HUES64 (cell line): ENCODE data around the gene HLA-DMB.
A peak's percentile ranks its signal among the peaks of the same experiment; 100 is the strongest.

Experiments
- H3K27ac ChIP-seq: 2 replicates; pipeline ENCODE4 v1.7.0; 2013; ENCODE audit warnings: low read depth, low read length, inconsistent platforms
- H3K27me3 ChIP-seq: 2 replicates; pipeline ENCODE4 v1.6.1; 2013; ENCODE audit warnings: mild to moderate bottlenecking, low read length; ENCODE audit not compliant: insufficient read depth
- H3K36me3 ChIP-seq: 2 replicates; pipeline ENCODE4 v1.6.1; 2013; ENCODE audit warnings: mild to moderate bottlenecking, low read length; ENCODE audit not compliant: insufficient read depth
- H3K4me1 ChIP-seq: 2 replicates; pipeline ENCODE4 v1.6.1; 2013; ENCODE audit warnings: mild to moderate bottlenecking, low read length, moderate library complexity; ENCODE audit not compliant: insufficient read depth
- H3K4me3 ChIP-seq: 2 replicates; pipeline ENCODE4 v1.5.1; 2013; ENCODE audit warnings: mild to moderate bottlenecking, low read length, moderate library complexity
- H3K9ac ChIP-seq: 2 replicates; pipeline ENCODE4 v1.6.1; 2013; ENCODE audit warnings: mild to moderate bottlenecking, low read depth, low read length
- H3K9me3 ChIP-seq: 2 replicates; pipeline ENCODE4 v1.6.1; 2013; ENCODE audit warnings: low read depth, low read length; ENCODE audit not compliant: insufficient read depth
- WGBS: fragments of 150-250, 120-280 bp; methylation state at CpG from one replicate; pipeline ENCODE4 v1.1.7; 2013; ENCODE audit warnings: missing lambda C conversion rate; 5-methylcytosine and 5-hydroxymethylcytosine counted together

Gene HLA-DMB

DNA sequence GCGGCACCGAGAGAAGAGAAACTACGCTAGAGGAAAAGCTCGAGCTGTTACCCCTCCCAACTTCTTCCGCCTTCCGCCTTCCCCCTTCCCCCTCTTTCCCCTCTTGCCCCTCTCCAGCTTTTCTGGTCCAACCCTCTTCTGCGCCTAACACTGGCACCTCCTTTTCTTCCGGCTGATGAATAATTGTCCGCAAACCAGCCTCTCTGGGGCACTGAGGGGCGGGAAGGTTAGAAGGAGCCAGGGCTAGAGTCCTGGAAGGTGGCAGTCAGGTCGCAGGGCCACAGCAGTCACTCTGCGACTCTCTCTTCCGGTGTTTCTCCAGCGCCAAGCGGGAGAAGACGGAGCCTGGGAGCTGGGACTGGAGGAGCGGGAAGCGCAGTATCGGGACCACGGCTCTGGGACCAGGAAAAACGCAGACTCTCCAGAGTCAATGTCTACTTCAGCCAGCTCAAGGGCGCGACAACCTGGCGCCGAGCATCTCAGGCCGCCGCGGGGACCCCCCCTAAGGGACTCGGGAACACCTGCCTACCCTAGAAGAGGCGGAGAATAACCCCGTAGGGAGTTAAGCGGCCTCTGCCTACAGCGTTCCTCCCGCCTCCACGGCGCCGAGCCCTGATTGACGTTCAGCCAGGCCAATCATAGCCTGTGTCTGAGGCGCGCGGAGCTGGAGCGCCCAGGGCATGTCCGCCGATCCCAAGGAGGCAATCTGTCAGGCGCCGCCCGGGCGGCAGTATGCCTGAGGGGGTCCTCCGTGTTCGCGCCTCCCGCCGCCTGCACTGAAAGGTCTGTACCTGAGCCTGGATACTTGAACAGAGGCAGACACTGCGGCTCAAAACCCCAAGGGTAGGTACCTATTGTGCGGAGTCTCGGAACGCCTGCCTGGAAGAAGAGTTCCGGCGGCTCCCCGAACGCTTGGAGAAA, 46.5 kb downstream of the HLA-DMB start:
- Histone ChIP-seq H3K9me3 (no peaks in the 10 kb centered on the region), H3K36me3 (no peaks in the 10 kb centered on the region), H3K4me3 (peak overlapping the region; percentile 93), H3K9ac (peak overlapping the region; percentile 74), H3K27ac (peak overlapping the region; percentile 77), H3K27me3 (no peaks in the 10 kb centered on the region), H3K4me1 (peaks cover 8% of the 10 kb centered on the region; the same call in 1 of the 2 replicates)
- WGBS: under 1% methylated on average over 61 of the region's 61 CpGs

DNA sequence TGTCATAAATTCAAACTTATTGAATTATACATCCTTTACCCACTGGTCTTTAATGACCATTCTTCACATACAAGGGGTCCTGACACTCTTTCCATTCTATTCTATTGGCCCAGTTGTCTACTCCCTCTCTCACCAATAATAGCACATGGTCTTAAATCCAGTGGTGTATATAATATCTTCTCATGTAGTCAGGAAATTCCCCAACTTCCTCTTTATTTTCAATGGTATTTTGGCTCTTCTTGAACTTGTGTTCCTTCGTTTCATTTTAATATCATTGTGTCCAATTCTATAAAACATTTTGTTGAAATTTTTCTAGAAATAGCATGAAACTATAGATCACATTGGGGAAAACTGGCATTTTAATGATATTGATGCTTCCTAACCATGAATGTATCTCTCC, 50.0 kb downstream of the HLA-DMB start:
- no peaks in the 10 kb centered on the region for H3K36me3 ChIP-seq
- no peak overlapping the region for H3K4me3 ChIP-seq
- WGBS: no CpG with 5 or more reads among the region's 1 CpG
- H3K9ac ChIP-seq: no peak overlapping the region
- H3K27ac ChIP-seq: no peak overlapping the region
- no peaks in the 10 kb centered on the region for H3K9me3 ChIP-seq
- H3K4me1 ChIP-seq: peaks cover 8% of the 10 kb centered on the region; the same call in 1 of the 2 replicates
- no peaks in the 10 kb centered on the region for H3K27me3 ChIP-seq

DNA sequence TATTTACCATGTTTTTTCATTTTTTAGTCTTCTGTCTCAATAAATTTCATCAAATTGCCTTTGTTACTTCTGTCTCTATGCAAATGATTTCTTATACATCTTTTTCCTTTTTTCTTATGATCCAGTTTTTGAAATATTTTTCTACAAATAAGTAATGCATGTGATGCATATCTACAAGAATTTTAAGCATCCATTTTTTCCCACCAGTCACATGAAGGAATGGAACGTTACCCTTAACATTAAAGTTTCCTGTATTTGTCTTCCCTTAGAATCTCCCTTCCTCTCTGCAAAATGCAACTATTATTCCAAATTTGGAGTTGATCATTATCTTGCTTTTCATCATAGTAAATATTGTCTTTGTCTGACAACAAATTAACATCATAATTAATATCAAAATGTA, 51.3 kb downstream of the HLA-DMB start:
- WGBS: 53% methylated on average over 1 of the region's 1 CpG
- Histone ChIP-seq H3K9ac (no peak overlapping the region), H3K4me3 (no peak overlapping the region), H3K27me3 (no peaks in the 10 kb centered on the region), H3K9me3 (no peaks in the 10 kb centered on the region), H3K36me3 (no peaks in the 10 kb centered on the region), H3K27ac (no peak overlapping the region), H3K4me1 (0 out of 2 replicates have a peak, but pooled peaks cover 3% of the 10 kb centered on the region)

DNA sequence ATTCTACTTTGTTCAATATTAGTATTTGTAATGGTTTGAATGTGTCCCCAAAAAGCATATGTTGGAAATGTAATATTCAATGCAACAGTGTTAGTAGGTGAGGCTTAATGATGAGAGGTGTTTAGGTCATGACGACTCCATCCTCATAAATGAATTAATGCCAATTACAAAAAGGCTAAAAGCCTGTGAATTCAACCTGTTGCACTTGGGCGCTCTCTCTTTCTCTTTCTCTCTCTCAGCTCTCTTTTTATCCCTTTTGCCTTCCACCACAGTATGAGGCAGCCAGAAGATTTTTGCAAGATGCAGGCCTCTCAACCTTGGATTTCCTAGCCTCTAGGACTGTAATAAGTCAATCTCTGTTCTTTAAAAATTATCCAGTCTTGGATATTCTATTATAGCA, 52.3 kb downstream of the HLA-DMB start:
- 84% methylated on average over 2 of the region's 2 CpGs for WGBS
- H3K4me1 ChIP-seq: 0 out of 2 replicates have a peak, but pooled peaks cover 1% of the 10 kb centered on the region
- H3K27me3 ChIP-seq: no peaks in the 10 kb centered on the region
- no peaks in the 10 kb centered on the region for H3K9me3 ChIP-seq
- H3K9ac ChIP-seq: no peak overlapping the region
- no peaks in the 10 kb centered on the region for H3K36me3 ChIP-seq
- H3K27ac ChIP-seq: no peak overlapping the region
- no peak overlapping the region for H3K4me3 ChIP-seq

DNA sequence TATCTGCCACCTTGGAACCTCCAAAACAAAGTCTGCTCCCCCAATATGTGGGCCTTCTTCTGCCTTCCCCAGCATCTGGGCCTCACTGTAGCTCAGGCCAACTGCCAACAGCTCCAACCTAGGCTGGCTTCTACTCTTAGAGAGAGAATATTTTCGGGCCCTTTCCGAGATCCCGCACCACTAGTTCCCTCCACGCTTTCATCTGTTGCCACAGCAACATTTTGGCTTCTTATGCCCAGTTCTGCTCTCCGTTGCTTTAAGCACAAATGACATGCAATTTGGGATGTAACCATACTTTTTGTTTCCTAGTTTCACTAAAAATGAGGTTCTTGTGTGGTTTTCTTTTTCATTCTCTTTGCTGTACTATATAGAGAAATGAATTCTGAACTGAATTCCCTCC, 53.2 kb downstream of the HLA-DMB start:
- Histone ChIP-seq H3K9ac (no peak overlapping the region), H3K4me1 (no peaks in the 10 kb centered on the region), H3K4me3 (no peak overlapping the region), H3K9me3 (no peaks in the 10 kb centered on the region), H3K27ac (no peak overlapping the region), H3K27me3 (no peaks in the 10 kb centered on the region), H3K36me3 (no peaks in the 10 kb centered on the region)
- WGBS: 84% methylated on average over 5 of the region's 5 CpGs

DNA sequence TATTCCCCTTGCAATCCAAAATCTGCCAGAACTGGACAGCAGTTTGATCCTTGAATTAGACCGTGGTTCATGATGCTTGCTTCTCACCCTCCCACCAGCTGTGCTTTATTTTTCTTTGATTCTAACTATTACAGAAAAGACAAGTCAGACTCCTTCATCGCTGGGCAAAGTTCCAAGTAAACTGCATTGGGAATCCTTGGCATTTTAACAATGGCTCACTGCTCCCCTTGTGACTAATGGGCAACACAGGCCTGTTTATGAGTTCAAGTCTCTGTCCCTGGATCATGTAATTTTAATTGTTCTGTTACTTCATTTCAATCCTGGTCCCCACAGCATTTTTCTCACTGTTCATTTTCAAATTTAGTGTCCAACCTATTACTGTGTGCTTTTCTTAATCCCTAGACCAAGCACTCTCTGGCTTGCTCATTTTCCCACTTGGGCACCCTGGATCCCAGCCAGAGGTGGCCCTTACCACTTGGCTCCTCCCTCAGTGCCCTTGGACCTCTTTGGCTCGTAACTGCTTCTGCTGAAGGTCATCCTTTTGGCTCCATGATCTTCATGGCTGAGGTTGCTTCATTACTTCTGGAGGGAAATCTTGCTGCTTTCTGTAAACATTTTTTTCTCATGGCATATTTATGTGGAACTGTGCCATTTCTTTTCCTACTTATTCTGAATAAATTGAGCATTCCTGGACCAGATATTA, 54.0 kb downstream of the HLA-DMB start:
- H3K4me3 ChIP-seq: no peak overlapping the region
- no peaks in the 10 kb centered on the region for H3K9me3 ChIP-seq
- no peaks in the 10 kb centered on the region for H3K36me3 ChIP-seq
- H3K9ac ChIP-seq: no peak overlapping the region
- H3K4me1 ChIP-seq: no peaks in the 10 kb centered on the region
- 83% methylated on average over 3 of the region's 3 CpGs for WGBS
- no peak overlapping the region for H3K27ac ChIP-seq
- no peaks in the 10 kb centered on the region for H3K27me3 ChIP-seq

DNA sequence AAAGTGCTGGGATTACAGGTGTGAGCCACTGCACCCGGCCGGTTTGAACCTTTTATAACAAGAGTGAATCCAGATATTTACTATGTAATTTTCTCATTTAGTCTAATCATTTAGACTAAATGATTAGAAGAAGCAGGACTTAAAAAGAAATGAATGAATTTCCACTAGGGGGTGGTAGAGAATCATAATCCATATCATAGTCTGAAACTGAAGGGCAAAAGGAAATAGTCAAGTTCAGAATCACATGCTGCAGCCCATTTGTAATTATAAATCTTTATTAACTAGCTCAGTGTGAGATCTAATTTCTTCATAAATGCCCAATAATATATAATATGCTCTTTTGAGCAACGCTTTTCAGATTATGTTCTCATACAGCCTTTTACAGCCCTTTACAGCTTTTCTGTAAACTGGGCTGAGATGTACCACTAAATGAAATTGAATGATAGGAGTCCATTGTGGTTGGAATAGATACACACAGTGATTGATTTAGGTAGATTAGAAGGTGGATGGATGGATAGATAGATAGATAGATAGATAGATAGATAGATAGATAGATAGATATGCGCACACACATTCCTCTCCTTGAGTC, 55.0 kb downstream of the HLA-DMB start:
- Histone ChIP-seq H3K27me3 (no peaks in the 10 kb centered on the region), H3K4me1 (no peaks in the 10 kb centered on the region), H3K9ac (no peak overlapping the region), H3K36me3 (no peaks in the 10 kb centered on the region), H3K27ac (no peak overlapping the region), H3K4me3 (no peak overlapping the region), H3K9me3 (no peaks in the 10 kb centered on the region)
- WGBS: 86% methylated on average over 2 of the region's 4 CpGs
